22Rv1 (cell line): ENCODE measurements around the gene KCNIP1.

Experiments used
- H3K27ac ChIP-seq: fragments of 450-650 bp; 2 replicates; pipeline ENCODE4 v1.5.1; 2017
- ZFX ChIP-seq: fragments of 450-650 bp; IDR thresholded peaks from 2 replicates; pipeline ENCODE4 v1.6.1; 2017; ENCODE audit warnings: antibody characterized with exemption, borderline replicate concordance
- TF ChIP-seq, protein P1 (sequence below): fragments of 450-650 bp; IDR thresholded peaks from 2 replicates; pipeline ENCODE4 v1.5.1; 2017; ENCODE audit warnings: mild to moderate bottlenecking

Gene KCNIP1

DNA sequence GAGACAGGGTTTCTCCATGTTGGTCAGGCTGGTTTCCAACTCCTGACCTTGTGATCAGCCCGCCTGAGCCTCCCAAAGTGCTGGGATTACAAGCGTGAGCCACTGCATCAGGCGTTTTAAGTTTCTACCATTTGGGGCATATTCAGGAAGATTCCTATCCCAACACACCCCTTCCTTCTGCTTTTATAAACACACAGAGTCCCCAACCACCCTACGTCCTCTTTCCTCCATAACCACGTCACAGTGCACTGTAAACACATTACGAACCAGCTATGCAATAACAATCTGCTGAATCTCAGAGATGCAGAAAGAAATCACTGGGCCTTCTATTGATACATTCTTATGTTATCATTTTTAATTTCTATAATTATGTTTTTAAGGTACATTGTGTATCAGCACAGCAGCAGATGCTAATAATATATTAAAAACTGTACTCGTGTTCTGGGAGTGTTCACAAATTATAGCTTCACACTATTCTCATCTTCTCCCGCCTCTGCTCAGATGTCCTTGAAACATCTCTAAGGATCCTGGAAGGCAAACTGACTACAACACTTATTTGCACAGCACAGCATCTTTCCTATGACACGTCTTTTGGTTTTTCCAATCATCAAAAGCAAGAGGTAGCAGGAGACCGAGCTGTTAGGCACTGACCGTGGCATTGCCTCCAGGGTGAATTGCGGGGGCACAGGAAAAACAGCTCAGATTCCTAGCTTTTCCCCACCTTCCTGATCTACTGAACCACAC, 60.2 kb downstream of the KCNIP1 start:
- TF ChIP-seq, protein P1, sequence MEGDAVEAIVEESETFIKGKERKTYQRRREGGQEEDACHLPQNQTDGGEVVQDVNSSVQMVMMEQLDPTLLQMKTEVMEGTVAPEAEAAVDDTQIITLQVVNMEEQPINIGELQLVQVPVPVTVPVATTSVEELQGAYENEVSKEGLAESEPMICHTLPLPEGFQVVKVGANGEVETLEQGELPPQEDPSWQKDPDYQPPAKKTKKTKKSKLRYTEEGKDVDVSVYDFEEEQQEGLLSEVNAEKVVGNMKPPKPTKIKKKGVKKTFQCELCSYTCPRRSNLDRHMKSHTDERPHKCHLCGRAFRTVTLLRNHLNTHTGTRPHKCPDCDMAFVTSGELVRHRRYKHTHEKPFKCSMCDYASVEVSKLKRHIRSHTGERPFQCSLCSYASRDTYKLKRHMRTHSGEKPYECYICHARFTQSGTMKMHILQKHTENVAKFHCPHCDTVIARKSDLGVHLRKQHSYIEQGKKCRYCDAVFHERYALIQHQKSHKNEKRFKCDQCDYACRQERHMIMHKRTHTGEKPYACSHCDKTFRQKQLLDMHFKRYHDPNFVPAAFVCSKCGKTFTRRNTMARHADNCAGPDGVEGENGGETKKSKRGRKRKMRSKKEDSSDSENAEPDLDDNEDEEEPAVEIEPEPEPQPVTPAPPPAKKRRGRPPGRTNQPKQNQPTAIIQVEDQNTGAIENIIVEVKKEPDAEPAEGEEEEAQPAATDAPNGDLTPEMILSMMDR = no peak
- TF ChIP-seq ZFX = no peak
- H3K27ac ChIP-seq = no peak overlapping the region

DNA sequence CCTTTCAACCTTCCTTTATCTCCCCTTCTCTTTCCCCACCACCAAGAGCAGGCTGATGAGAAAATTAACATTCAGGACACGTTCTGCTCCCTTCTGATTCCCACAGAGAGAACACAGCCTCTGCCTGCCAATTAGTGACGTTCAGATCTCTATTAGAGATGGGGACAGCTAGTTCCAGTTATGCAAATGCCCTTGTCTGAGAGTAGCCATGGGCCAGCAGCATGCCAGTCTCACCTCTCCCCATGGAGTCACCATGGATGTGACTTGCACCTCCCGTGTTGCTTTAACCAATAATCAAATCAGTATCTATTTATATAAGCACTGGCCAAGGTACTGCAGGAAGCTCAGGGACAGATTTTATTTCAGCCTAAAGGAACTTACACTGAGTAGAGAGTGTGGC, 61.3 kb downstream of the KCNIP1 start:
- H3K27ac ChIP-seq = no peak overlapping the region
- TF ChIP-seq ZFX = no peak

DNA sequence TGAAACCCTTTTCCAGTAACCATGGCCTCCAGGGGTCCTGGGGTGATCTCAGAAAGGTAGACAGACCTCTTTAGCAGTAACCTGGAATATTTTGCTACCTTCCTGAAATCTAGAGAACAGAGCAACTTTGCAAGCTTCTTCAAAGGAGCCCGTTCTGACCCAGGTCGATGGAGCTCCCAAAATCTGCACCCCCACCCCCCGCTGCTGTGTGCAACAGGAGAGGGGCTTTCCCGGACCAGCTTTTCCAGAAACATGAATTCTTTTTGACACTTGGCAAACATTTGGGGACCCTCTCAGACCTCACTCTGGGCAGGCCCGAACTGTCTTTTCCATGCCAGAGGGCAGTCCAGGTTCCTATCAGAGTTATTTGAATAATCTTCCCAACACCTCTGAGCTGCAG, 65.3 kb downstream of the KCNIP1 start:
- H3K27ac ChIP-seq = no peak overlapping the region
- TF ChIP-seq, protein P1 = no peak
- no peak for TF ChIP-seq ZFX

DNA sequence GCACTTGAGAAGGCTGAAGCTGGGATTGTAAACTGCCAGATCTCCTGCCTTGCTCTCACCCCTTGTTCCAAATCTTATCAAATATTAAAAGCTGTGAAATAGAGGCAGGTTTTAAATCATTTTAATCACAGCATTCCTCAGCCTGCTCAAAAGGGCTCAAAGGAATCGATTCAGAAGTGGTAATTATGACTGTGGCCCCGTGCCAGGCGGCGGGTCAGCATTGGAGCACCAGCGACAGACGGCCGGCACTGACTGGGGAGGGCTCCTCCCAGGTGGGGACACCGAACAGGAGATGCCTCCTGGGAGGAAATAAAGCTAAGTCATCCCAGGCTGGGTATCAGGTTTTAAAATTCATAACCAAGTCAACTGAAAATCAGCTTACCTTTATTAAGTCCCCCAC, 66.7 kb downstream of the KCNIP1 start:
- no peak overlapping the region for H3K27ac ChIP-seq
- TF ChIP-seq ZFX = no peak
- TF ChIP-seq, protein P1 = no peak

DNA sequence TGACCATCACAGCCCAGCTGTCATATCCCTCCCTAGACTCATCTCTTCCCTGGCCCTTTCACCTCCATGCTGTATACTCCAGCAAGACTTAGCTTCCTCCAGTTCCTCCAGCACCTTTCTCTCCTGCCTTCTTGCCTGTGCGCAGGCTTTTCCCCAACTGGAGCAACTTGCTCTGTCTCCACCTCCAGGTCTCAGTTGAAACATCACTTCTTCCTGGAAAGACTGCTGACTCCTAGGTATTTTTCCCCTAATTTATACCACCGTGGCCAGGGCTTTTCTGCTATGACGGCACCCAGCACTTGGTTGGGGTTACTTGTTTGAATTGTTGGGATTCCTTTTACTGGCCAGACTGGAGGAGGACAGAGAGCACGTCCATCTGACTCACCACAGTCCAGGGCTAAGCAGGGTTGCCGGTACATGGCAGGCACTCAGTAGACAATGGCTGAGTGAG, 67.5 kb downstream of the KCNIP1 start:
- no peak overlapping the region for H3K27ac ChIP-seq
- no peak for TF ChIP-seq ZFX
- TF ChIP-seq, protein P1 = no peak

DNA sequence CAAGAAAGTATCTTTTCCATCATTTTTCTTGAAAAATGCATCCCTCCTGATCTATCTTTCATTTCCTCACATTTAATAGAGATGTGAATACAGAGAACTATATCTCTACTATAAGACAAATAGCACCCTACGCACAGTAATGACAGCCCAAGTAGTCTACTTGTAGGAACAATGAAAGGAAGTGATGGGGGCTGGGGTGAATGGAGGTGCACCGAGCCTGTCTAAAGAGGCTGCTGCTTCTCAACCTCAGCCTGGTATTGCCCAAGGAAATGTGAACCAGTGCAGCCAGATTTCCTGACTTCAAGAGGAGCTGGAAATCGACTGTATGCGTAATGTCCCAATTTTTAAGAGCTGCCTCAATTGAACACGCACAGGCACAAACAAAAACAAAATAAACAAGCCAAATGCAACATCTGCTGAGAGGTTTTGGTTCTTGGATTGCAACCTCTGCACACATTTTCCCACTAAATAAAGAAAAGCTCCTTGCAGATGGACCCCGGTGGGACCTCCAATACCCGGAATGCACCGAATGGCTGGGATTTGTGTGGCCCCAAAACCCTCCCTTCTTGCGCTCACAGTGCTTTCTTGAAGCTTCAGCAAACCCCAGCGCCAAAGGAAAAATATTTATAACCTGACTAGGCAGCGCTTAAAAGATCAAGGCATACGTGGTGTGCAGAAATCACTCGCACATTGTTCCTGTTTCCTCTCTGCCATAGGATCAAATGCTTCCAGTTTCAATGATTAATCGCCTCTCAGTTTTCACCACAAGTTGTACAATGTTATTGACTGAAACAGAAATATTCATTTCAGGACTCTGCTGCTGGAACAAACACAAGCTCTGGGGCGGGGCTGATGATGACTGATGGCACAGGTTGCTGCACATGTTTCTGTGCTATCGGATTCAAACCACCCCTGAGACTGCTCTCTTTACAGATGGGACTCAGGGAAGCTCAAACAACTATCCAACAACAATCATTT, 68.3 kb downstream of the KCNIP1 start:
- TF ChIP-seq, protein P1 = no peak
- no peak for TF ChIP-seq ZFX
- no peak overlapping the region for H3K27ac ChIP-seq

DNA sequence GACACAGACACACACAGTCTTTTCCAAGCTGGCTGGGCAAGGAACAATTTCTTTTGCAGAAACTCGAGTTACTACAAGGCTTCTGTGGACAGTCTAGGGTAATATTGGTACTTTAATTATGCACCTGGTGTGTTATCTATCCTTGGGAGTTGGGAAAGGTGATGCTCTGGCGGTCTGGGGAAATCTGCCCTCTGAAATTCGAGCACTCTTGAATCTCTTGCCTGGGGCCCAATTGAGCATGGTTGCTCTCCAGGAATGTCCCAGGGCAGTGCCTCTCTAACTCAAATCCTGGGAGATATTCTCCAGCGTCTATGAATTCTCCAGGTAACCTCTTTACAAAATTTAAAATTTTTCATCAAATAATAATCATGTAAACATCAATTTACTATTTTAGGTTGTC, 69.3 kb downstream of the KCNIP1 start:
- no peak overlapping the region for H3K27ac ChIP-seq
- TF ChIP-seq, protein P1 = no peak
- no peak for TF ChIP-seq ZFX
